GM19193 (cell line): Measurements from ENCODE around the gene PIGH.

Experiments used
- POLR2A ChIP-seq: IDR thresholded peaks from 4 replicates; pipeline ENCODE4 v1.6.1; 2011; ENCODE audit not compliant: insufficient read depth, insufficient read length; ENCODE audit errors: extremely low read depth

PIGH gene

DNA sequence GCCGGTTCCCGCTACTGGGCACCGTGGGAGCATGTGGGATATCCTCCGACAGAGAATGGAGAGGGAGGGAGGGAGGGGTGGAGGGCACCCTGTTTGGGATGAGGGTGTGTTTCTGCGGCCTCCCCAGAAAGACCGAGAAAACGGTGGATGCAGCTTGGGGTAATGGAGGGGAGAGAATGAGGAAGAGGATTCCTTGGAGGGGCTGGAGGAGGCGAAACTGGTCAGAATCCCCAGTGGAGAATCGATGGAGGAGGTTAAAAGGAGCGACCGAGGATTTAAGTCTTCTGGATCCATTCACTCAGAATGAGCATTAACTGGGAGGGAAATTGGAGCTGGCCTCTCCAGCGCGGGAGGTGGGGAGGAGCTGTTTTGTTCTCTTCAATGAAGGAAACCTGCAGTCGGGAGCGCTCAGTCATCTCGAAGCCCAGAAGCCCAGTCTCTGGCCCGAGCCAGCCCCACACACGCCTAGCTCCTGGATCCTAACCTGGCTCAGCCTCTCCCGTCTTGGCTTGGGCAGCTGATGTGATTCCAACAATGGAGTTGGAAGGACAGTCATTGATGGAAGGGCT lies 20.2 kb upstream of the PIGH start:
- TF ChIP-seq POLR2A: no peak

DNA sequence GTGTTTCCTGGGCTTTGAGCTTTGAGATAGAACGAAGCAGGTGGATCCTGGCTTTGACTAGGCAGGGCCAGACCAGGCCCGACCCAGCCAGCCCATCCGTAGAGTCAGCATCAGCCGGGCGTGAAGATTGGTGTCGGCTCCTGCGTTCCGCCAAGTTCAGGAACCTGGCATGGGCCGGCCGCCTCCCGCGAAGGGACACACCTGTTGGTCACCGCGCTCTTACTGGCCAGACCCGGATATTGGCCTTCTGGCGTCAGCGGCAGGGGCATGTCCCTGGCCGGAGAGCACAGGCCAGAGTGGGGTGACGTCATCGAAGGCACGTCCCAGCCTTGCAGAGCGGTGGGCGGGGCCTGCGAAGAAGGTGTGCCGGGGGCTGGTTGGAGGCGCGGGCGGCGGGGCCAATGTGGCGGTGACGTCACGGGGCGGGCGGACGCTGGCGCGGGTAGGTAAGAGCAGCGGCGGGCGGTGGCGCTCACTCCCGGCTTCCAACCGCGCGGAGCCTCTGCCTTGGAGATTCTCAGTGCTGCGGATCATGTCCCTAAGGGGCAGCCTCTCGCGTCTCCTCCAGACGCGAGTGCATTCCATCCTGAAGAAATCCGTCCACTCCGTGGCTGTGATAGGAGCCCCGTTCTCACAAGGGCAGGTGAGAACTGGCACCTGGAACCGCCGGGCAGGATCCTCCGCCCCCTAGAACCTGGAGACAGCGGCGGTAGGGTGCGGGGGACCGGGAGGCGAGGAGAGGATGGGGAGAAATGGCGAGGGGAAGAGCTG lies 19.6 kb upstream of the PIGH start, which contains the start of gene ARG2:
ARG2 (plus strand) TSS at position 475 of the 771 bp plus-strand sequence; CDS start at position 533, 58 bp downstream.
- no peak for TF ChIP-seq POLR2A

DNA sequence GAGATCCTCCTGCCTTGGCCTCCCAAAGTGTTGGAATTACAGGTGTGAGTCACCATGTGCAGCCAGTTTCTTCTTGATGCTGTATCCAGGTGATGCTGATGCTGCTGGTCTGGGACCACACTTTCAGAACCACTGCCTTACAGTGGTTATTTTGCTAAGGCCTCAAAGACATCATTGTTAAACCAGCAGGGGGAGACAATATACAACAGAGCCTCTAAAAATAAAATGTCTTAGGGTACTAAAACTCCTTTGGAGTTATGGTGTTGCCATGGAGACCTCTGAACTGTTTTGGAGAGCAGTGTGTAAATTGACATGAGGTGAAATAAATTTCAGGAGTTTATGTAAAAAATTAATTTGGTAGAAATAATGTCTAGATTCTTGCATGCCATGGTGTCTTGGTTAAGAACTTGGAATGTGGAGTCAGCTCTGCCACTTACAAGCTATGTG lies 18.6 kb upstream of the PIGH start:
- no peak for TF ChIP-seq POLR2A

GRCh38 chr14:67610491-67610890 lies 10.4 kb upstream of the PIGH start:
- TF ChIP-seq POLR2A: no peak

GRCh38 chr14:67609642-67610310 lies 9.7 kb upstream of the PIGH start:
- TF ChIP-seq POLR2A: no peak

DNA sequence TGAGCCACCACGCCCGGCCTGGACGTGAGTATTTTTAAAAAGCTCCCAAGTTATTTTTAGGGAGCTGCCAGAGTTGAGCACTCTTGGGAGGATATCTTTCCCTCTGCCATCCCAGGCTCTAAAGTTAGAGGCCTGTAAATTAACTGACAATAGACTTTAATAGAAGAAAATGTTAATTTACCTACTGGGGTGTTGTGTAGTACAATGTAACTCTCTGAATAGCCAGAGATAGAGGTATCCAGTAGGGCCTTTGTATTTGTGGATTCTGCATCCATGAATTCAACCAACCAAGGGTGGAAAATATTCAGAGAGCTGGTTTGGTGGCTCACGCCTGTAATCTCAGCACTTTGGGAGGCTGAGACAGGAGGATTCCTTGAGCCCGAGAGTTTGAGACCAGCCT lies 7.6 kb upstream of the PIGH start:
- TF ChIP-seq POLR2A: no peak

DNA sequence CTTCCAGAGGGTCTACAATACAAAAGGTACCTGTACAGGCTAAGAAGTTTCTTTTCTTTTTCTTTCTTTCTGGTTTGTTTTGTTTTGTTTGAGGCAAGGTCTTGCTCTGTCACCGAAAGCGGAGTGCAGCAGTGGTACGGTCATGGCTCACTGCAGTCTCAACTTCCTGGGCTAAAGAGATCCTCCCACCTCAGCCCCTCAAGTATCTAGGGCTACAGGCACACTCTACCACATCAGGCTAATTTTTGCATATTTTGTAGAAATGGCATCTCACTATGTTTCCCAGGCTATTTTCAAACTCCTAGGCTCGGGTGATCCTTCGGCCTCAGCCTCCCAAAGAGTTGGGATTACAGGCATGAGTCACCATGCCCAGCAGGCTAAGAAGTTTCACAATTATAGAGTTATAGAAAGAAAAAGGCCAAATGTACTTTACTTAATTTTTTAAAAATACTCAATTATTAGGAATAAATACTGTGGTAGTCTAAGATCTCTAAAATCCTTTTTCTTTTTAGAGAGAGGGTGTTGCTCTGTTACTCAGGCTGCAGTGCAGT lies 3.0 kb upstream of the PIGH start:
- TF ChIP-seq POLR2A: no peak

GRCh38 chr14:67602076-67602475 lies 2.0 kb upstream of the PIGH start:
- no peak for TF ChIP-seq POLR2A

- TF ChIP-seq POLR2A: no peak
These were observed 4.7 kb downstream of the PIGH start for GRCh38 chr14:67595392-67595791.

GRCh38 chr14:67589204-67589770 lies 10.8 kb downstream of the PIGH start:
- no peak for TF ChIP-seq POLR2A

- TF ChIP-seq POLR2A: no peak
These were observed 13.7 kb downstream of the PIGH start for GRCh38 chr14:67586369-67586768.

DNA sequence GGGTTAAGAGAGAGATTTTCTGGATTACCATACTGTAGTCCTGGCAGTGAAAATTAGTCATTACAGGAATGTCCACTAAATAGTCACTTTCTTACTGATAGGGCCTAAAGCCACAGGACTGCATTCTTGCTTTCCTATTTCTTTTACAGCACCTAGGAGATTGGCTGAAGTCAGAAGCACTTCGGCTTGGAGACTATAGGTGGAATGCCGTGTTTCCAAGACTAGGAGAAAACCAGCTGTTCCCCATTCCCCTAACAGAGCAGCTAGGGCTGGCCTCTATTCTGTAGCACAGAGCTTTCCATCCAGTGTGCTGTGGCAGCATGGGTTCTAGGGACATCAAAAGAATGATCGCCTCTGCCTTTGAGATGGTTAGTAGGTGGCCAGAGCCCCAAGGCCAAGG lies 15.1 kb downstream of the PIGH start:
- TF ChIP-seq POLR2A: no peak

- TF ChIP-seq POLR2A: no peak
These were observed 16.1 kb downstream of the PIGH start for GRCh38 chr14:67583711-67584644.

GRCh38 chr14:67582061-67582460 lies 18.0 kb downstream of the PIGH start:
- no peak for TF ChIP-seq POLR2A
